DMS53 treated with DMSO at 0.1 percent for 48 hours (cell line): Measurements from ENCODE around the gene DNAH5.

Experiments
- DNase-seq: peaks from one replicate; lab custom pipeline; 2025; ENCODE audit not compliant: unreplicated experiment; lab: John Stamatoyannopoulos, UW

Gene DNAH5

DNA sequence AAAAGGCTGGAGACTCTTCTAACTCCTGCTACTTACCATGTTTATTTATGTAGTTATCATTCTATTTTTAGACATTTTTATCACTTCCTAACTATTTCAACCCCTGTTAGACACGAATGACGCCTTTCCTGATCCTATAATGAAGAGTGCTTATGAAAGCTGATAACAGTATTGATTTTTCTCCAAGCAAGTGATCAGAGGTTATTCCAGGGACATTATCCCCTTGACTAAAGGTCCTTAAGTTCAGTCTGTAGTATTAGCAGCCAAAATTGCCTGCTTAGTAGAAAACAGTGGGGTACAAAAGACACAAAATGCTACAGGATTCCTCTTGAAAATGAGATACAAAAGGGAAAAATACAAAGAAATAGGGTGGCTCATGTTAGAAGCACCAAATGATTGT is 235.6 kb downstream of the DNAH5 start:
- DNase-seq, result no peak

DNA sequence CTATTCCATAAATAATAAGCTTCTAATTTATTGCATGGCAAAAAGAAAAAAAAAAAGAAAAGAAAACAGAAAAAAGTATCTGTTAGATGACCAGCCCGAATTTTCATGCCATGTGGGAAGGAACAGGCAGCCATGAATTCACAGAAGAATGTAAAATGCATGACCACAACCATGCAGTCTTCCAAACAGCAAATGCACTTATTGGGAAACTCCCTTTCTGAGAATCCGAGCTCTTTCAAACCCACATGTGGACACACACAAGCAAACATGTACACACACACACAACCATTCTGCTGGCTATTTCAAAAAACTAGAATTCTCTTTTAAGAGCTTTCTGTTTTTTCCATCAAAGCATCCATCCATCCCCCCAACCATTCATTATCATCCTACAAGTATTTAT is 236.1 kb downstream of the DNAH5 start:
- DNase-seq, result no peak

DNA sequence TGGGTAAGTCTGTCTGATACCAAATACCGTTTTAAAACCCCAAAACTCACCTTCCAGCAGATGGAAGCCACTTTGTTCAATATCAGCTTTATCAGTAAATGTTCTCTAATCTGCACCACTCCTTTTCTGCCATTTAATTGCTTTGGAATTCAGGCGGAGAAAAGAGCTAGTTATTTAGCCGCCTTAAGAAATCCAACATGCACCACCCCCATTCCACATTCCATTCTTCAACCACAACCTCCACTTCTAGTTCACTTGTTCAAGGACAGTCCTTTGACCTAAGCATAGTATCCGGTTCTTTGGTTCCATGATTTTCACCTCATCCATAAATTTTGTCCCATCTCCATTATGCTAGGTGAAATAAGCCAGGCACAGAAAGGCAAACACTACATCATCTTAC is 240.1 kb downstream of the DNAH5 start:
- no peak for DNase-seq

DNA sequence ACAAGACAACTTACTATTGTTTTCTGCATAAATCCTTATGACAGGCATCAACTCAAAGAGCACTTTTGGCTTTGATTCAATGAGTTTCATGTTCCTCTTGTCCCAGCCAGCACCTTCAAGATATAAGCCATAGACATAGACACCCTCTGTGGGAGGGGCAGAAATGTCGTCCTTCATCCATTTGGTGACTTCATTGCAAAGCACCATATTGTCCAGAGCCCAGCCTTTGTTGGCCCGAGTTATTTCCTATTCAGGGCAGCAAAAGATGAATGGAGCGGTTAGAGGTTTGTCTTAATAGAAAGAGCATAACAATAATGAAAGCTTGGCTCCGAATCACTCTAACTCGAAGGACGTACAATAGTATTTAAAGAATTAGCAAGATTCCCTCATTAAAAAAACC is 243.9 kb downstream of the DNAH5 start:
- no peak for DNase-seq

DNA sequence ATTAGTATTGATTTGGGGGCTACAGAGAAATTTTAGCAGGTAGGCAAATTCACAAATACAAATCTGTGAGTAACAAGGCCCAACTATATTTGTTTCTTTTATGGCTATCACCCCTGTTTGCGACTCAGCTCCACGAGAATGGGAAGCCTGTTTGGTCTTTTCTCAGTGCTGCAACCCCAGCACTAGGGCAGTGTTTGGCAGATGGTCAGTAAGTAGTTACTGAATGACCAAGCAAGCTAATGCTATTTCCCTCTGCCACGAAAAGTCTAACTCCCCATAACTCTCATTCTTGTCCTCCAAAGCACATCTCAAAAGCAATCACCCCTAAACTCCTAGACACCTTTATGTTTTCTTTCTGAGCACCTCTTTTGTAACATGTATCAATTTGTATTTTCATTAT is 245.6 kb downstream of the DNAH5 start:
- no peak for DNase-seq

DNA sequence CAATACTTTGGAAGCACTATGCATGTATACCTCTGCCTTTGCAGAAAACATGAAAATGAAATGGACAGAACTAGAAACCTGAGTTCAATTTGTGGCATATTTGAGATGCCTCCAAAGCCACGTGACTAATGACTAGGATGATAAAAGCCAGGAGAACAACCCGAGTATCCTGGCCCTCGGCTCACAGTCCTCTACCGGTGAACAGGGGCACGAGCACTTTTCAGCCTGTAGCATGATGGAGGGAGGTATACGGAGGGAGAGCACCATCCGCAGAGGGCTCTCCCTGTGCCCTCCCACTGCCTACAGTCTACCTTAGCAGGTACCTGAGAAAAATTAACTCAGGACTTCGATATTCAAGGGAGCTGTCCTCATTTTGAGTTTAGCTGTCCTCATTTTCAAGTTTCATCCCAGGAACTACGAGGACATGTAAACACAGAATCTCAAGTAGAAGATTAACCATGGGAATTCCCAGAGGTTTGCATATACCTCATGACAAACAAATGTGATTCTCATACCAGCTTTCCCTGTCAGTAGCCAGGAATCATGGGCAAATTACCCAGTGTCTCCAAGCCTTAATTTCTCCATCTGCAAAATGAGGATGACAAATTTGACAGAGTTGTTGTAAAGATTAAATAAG is 249.3 kb downstream of the DNAH5 start:
- DNase-seq, result no peak

DNA sequence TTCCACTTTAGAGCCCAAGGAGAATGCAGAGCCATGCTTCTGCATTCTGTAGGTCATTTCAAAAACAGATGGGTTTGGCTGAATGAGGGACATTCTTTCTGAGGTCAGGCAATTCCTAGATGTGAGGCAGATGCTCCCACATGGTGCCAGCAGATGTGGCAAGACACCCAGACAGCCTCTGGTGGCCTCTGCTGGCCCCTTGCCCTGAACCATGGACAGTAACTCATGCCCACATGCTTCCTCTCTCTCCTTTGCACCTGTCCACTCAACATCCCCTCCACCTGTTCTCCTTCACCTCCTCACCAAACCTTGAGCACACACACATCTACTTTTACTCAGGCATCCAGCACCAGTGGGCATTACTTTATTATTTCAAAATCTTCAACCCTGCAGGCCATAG is 252.3 kb downstream of the DNAH5 start:
- DNase-seq, result peak; percentile 29

DNA sequence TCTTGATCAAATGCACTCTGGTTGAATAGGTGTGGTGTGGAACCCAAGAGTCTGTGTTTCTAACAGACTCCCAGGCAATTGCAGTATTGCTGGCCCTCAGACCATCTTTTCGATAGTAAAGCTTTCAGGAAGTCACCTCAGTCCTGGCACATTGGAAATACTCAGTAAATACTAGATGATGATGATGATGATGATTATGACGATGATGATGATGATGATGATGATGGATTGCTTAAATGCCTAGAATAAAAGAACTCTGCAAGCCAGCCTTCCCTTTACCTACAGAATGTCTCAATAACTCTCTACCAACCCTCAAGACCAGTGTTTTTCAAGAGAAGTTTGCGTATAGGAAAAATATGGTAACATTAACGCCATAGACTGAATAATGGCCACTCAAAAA is 268.0 kb downstream of the DNAH5 start:
- no peak for DNase-seq

DNA sequence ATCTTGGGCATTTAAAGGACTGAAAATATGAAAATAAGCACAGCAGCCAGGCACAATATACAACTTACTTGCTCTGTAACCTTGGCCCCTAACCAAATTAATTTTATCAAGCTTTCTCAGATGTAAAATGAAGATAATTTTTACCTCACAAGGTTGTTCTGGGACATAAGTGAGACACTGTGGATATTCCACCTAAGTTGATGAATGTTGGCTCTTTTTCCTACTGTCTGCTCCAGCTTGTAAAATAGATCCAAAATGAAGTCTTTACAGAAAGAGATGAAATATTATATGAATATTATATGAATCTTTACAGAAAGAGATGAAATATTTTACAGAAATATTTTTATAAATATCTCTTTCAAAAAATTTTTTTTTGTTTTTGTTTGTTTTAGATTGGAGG is 270.1 kb downstream of the DNAH5 start:
- no peak for DNase-seq

DNA sequence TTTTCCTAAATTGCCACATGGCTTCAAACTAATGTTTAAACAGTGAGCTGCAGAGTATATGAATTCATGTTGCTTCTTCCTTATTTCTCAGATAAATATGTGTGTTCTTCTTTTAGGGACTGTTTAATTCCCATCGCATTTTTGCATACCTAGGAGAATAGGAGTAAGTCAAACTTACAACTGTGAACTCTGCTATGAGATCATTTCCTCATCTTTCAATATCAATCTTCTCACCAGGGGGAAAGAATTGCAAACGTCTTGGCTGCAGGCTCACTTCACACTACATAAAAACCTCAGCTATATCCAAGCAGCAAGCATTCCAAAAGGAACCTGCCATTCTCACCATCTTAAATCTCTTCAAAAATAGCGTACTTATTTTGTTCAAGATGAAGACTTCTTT is 271.0 kb downstream of the DNAH5 start:
- no peak for DNase-seq

DNA sequence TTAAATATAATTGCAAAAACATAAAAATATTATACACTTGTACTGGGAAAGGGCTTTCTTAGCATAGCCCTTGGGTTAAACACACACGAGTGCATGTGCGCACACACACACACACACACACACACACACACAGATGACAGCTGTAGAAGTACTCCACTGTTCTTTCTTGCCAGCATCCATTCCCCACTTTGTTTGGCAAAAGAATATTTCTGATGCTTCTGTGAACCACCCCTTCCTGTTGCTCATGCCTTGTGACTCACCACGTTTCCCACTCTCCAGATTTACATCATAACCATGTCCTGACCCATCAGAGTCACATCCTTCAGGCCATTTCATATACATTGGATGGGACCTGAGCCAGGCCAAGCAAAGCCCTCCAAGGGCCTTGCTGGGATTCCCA is 280.1 kb downstream of the DNAH5 start:
- peak; percentile 10 for DNase-seq

DNA sequence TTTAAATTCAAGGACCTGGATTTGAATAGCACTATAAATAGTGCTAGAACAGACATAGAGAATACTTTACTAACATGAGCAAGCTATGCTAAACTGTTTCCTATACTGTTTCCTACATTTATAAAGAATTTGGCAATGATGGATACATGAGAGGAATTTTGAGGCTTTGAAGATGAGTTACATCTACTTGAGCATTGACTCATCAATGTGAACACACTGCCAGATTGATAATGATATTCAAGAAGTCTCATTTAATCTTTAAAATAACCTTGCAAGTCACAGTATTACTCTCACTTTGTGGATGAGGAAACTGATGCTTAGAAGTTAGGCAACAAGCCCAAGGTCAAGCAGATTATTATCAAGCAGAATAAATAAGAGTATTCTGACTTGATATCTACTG is 281.9 kb downstream of the DNAH5 start:
- DNase-seq, result no peak

DNA sequence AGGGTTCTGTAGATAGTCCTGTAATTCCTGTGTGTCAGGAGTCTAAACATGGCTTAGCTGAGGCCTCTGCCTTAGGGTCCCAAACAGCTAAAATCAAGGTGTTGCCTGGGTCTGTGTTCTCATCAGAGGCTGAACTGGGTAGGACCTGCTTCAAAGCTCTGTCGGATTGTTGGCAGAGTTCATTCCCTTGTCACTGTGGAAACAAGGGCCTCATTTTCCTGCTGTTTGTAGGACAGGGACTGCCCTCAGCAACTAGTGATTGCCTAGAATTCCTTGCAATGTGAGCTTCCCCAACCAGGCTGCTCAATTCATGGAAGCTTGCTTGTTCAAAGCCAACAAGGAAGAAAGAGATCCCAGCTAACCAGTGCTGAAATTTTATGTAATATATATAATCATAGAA is 283.2 kb downstream of the DNAH5 start:
- DNase-seq, result no peak

DNA sequence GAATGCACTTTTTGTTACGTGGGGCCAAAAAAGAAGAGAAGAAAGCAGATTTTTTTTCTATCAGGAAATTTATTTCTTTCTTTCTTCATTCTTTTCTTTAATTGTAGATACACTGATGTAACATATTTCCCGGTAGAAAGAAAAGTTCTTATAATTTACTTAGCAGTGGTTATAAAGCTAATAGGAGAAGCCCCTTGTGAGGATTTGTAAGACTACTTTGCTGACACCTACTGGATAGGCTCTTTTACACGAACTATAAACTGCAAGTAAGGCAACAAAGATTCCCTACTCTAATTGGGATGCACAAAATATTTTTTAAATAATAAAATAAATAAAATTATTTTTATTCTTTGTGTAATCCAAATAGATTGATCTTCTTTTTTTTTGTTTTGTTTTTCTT is 284.4 kb downstream of the DNAH5 start:
- DNase-seq, result no peak

DNA sequence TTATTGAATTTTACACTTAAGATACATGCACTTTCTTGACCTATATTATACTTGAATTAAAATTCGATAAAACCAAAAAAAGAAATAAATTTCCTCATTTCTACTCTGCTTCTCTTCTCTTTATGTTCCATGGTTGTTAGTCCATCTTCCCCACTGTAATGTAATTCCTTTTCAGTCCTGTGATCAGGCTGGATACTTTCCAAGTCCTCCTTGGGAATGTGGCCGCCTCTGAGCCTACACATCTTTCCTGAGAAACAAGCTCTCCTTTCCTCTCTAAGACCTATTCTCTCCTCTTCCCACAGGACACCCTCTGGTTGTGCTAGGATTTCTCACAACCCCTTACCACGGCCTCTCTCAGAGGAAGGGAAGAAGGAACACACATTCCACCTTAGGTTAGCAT is 285.1 kb downstream of the DNAH5 start:
- DNase-seq, result no peak

DNA sequence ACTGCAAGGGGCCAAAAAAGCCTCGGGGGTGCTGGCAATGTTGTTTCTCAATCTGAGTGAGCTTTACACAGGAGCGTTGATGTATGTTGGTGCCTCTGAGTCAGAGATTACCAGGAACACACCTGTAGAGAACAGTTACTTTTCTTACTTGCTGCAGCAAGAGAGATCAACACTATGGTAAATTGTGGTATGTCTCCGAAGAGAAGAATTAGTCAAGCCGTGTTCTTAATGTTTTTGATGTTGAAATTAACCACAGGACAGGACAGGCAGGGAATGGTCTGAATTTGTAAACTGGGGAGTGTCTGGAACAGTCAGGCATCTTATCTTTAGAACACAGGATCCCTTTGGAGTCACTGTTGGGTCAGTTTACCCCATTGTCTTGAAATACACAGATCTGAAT is 285.7 kb downstream of the DNAH5 start:
- DNase-seq, result no peak

DNA sequence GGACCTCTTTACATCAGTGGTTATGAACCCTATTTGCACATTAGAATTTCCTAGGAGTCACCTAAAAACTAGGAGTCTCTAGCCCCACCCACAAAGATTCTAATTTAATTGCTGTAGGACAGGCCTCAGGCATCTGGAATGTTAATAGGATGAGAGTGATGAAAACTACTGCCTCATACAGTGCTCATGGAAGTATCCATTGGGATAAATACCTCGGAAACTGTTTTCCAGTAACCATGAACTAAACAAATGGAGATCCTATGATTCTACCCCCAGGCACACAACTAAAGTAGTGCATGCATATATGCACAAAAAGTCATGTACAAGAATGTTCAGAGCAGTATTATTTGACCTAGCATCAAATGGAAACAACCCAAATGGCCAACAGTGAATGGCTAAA is 286.3 kb downstream of the DNAH5 start:
- DNase-seq, result no peak

DNA sequence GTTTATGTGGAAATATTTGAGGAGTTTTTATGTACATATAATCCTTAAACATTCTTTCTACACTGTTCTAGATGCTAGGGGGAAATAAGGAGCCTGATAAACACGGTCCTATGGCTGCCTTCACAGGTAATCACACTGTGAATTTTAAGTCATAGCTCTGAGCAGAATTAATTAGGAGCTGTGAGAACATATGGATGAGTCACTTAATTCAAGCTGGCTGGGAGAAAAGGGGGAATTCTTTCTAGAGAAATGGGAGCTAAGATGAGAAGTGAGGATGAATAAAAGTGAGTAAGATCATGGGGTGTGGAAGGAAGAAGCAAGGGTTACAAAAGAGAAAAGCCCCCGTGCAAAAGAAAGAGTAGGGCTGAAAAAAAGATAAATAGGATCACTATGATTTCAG is 290.8 kb downstream of the DNAH5 start:
- no peak for DNase-seq

DNA sequence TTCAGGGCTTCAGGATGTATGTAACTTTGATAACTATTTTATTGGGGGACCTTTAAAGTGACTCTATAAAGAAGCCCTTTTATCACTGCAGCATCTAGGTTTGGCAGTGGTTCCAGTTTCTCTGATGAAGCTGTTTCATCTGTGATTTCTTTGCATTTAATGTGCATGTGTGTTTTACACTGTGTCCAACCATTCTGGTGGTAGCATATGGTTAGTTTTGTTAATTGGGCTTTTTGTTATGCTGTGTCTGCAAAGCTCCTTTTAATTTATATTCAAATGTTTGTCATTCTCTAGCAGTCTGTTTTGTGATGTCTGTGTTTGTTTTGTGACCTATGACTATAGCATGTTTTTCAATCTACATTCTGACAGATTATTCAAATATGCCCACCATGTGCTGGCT is 294.8 kb downstream of the DNAH5 start:
- no peak for DNase-seq

DNA sequence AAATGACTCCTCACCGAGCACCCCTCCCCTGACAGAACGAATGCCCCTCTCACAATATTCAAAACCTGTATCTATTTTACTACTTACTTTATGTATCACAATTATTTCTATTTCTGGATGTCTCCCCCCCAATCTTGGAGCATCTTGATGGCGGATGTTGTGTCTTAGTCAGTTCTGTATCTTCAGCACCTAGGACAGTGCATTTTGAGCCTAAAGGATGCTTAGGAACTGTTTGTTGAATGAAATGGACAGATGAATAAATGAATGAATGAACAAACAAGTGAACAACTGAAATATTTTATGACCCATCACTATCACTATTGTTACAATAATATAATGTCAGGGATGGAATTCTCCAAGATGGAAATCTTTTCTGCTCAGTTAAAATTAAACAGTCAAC is 295.7 kb downstream of the DNAH5 start:
- no peak for DNase-seq

DNA sequence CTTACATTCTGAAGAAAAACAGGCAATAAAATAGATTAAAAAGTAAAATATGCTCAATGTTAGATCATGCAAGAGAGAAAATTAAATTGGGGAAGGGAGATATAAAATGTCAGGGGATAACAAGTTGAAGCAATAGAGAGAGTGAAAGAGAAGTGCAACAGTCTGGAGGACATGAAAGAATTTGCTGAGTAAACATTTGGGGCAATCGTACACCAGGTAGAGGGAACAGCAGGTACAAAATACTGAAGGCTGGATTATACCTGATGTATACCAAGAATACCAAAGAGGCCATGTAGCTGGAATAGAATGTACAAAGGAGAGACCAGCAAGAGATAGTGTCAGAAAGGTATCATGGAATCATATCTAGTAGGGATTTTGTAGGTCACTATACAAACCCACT is 300.8 kb downstream of the DNAH5 start:
- no peak for DNase-seq

DNA sequence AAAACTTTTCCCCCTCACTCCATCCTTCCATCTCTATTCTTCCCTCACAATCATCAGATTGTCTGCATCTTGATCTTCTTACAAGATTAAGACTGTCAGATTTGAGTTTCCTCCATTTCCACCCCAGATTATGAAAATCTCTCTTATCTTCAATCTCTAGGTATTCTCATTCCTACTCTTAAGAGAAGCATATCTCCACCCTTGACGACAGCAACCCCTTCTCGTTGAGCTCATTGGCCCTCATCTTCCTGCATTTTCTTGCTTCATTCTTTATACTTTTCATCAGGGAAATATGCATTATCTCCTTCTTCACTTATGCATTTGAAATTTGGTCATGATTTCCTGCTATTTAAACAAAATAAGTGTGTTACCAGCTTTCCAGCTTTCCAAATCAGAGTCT is 301.3 kb downstream of the DNAH5 start:
- no peak for DNase-seq
